Fibroblast of the aortic adventitia (primary cell): ENCODE results near the gene FSCN2. TPM values are rescaled to one million over a fixed set of nuclear protein-coding genes. Genes with fewer than 3 reads are reported as not detected.

ENCODE experiments used
- DNase-seq: peaks from one replicate; pipeline ENCODE4 v3.0.0-alpha.2; 2010; ENCODE audit warnings: low read depth
- H3K4me3 ChIP-seq: 2 replicates; pipeline ENCODE4 v1.5.1; 2011; ENCODE audit warnings: low read depth, mild to moderate bottlenecking, control low read depth, low read length, moderate library complexity
- CTCF ChIP-seq: IDR thresholded peaks from 2 replicates; pipeline ENCODE4 v1.5.1; 2011; ENCODE audit warnings: mild to moderate bottlenecking, low read length, control low read depth, inconsistent platforms; ENCODE audit not compliant: insufficient read depth
- total RNA-seq: library from RNA; depleted of rRNA; stranded (reverse); fragments of >200 nt; gene quantifications from 2 replicates; pipeline ENCODE4 v1.2.3, GENCODE V29; 2012; ENCODE audit warnings: low replicate concordance

FSCN2 gene
- total RNA-seq, 1 donor = 1.3 TPM

GRCh38 chr17:81482673-81483072, 45.5 kb upstream of the FSCN2 start:
- TF ChIP-seq CTCF = no peak
- DNase-seq = no peak
- H3K4me3 ChIP-seq = no peak overlapping the region

DNA sequence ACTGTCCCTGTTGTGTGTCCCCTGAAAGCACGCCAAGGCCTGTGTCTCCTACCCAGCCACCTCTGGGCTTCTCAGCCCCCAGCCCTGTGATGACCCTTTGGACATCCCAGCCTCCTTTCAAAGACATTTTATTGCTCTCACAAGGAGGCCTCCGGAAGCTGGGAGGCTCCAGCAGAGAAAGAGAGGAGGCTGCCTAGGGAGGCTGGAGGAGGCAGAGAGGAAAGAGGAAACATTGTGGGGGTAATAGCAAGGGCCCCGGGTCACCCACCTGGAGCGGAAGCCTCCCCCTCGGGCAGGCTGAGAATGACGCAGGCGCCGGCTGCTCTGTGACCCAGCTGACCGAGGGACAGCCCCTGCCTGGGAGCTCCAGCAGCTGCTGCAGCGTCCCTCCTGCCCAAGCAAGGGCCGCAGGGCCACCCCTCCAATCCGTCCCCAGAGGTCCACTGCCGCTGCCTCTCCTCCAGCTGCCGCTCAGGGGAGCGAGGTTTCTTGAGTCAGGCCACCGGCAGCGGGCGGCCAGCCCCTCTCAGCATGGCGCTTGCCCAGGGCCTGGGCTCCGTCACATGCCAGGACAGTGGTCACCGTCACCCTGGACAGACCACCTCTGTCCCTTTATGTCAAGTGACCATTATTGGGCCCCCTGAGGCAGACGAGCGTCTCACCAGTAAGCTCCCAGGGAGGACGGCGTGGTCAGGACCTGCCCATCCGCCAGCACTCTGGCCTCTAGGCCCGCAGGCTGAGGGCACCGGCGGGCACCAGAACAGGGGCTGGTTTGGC, 44.9 kb upstream of the FSCN2 start:
- no peak for DNase-seq
- no peak overlapping the region for H3K4me3 ChIP-seq
- no peak for TF ChIP-seq CTCF

DNA sequence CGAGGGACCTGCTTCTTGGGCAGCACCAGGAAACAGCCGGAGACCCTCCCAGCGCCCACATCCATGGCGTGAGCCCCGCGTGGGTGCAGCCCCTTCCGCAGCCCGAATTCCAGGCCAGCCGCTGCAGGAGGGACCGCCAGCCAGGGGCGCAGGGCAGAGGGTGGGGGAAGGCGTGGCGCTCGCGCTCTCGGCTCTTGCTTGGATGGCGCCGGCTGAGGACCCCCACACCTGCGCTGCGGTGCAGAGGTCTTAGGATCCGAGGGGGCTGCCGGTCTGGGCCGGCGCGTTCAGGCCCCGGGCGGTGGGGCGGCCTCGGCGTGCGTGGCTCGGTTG, 44.3 kb upstream of the FSCN2 start:
- TF ChIP-seq CTCF = no peak

DNA sequence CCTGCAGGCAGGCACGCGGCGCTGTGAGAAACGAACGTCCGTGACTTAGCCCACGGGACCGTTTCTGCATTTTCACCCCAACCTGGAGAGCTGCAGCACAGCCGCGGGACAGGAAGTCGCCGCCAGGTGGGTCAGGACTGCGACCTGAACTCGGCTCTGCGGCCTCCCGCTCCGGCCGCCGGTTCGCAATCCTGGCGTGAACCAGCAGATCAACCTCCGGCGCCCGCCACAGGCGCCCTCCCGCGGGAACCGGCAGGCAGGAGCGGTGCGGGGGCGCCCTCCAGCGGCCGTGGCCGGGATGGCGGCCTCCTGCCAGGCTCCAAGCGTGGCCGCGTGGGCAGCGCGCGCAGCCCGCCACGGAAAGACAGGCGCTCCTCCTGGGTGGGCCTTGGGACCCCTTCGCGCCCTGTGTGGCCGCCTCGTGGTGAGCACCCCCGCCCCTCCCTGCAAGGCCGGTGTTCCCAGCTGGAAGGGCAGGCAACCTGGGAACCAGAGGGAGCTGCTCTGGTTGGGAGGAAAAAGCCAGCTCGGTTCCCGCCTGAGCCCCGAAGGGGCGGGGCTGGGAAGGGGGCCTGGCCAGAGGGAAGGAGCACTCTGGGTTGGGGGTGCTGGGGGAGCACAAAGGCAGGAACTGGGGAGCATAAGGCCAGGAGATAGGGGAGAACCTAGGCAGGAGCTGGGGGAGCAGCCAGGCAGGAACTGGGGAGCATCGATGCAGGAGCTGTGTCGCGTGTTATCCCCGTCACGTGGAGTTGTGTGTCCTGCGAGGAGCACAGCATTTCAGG, 43.8 kb upstream of the FSCN2 start:
- peak overlapping the region; percentile 57 for H3K4me3 ChIP-seq
- TF ChIP-seq CTCF = peak; percentile 60
- DNase-seq = peak; percentile 77

More for the DNA sequence above, 44.3 kb upstream of the FSCN2 start:
- peak overlapping the region; percentile 36 for H3K4me3 ChIP-seq
- DNase-seq = no peak

GRCh38 chr17:81486199-81486810, 41.9 kb upstream of the FSCN2 start:
- no peak for DNase-seq
- no peak overlapping the region for H3K4me3 ChIP-seq
- no peak for TF ChIP-seq CTCF

- no peak for DNase-seq
- TF ChIP-seq CTCF = no peak
- H3K4me3 ChIP-seq = no peak overlapping the region
Observed at GRCh38 chr17:81487089-81487486, 41.1 kb upstream of the FSCN2 start.
